GM12878 (cell line): ENCODE results near the gene TTI1. TPM values are rescaled to one million over a fixed set of nuclear protein-coding genes. Genes with fewer than 3 reads are reported as not detected.
A peak's percentile ranks its signal among the peaks of the same experiment; 100 is the strongest.
"Not testable (repeated sequence)": the region's sequence is repeated elsewhere in the genome, so short reads cannot be mapped to it uniquely, and the experiment has no call there.

ENCODE experiments used
- ATAC-seq: fragments of 200-7000 bp; cut with Tn5 transposase; 3 replicates; pipeline ENCODE4 v1.9.1; 2020; ENCODE audit warnings: mild to moderate bottlenecking, moderate library complexity
- BruUV-seq: library from RNA; stranded (reverse); fragments of 400-500 nt; replicated peaks from 2 replicates; lab custom pipeline; 2021; lab: Mats Ljungman, UMichigan
- CTCF ChIA-PET: fragments of 300-600 bp; sonication (Branson Sonifier 250); formaldehyde crosslinking; extraction: SDS; loops from one replicate; lab custom pipeline; 2021; ENCODE audit warnings: inconsistent platforms; lab: Yijun Ruan, JAX
- POLR2A ChIA-PET: fragments of 350-600 bp; formaldehyde crosslinking; extraction: SDS; loops from one replicate; lab custom pipeline; 2021; ENCODE audit warnings: inconsistent platforms; lab: Charles Lee
- RAD21 ChIA-PET: fragments of 300-600 bp; sonication (Branson Sonifier 250); formaldehyde crosslinking; loops from one replicate; lab custom pipeline; 2023; ENCODE audit warnings: antibody characterized with exemption; ENCODE audit not compliant: unreplicated experiment; lab: Charles Lee
- SMC1A ChIA-PET: fragments of 300-600 bp; sonication (Branson Sonifier 250); formaldehyde crosslinking; loops from one replicate; lab custom pipeline; 2023; ENCODE audit not compliant: unreplicated experiment, uncharacterized antibody; lab: Charles Lee
- DNase-seq: peaks from one replicate; pipeline ENCODE4 v3.0.0-alpha.2; 2011; ENCODE audit warnings: low read depth, low spot score
- FAIRE-seq: peaks from 3 replicates; lab custom pipeline; 2011; peaks lifted over from hg19 to GRCh38; lab: Jason Lieb, UNC
- H2AFZ ChIP-seq: 2 replicates; pipeline ENCODE4 v1.6.0; 2011; ENCODE audit warnings: low read depth, low read length, control low read depth; ENCODE audit not compliant: control insufficient read depth
- H3K27ac ChIP-seq: 2 replicates; pipeline ENCODE4 v1.5.1; 2011; ENCODE audit warnings: control low read depth; ENCODE audit not compliant: control insufficient read depth, insufficient read depth
- H3K27me3 ChIP-seq, 2 experiments: replicated peaks in 1 of 2; 2 replicates each; pipeline versions ENCODE4 v1.6.0 to v1.6.1; 2011; ENCODE audit warnings: low read length in 1 of 2; ENCODE audit not compliant: control insufficient read depth in 2 of 2, insufficient read depth in 2 of 2
- H3K36me3 ChIP-seq, 2 experiments: 2 replicates each; pipeline ENCODE4 v1.5.1; 2011; ENCODE audit warnings: low read length in 1 of 2; ENCODE audit not compliant: control insufficient read depth in 2 of 2, insufficient read depth in 2 of 2
- H3K4me1 ChIP-seq: 2 replicates; pipeline ENCODE4 v1.6.1; 2011; ENCODE audit warnings: mild to moderate bottlenecking, low read length, moderate library complexity, mixed read lengths; ENCODE audit not compliant: control insufficient read depth, insufficient read depth
- H3K4me2 ChIP-seq: 2 replicates; pipeline ENCODE4 v1.6.0; 2011; ENCODE audit warnings: control low read depth; ENCODE audit not compliant: control insufficient read depth, insufficient read depth
- H3K4me3 ChIP-seq: fragments of 200-600 bp; sonication (generic); 2 replicates; pipeline ENCODE4 v1.5.1; 2016
- H3K79me2 ChIP-seq: 2 replicates; pipeline ENCODE4 v1.6.0; 2011; ENCODE audit warnings: low read length; ENCODE audit not compliant: control insufficient read depth, insufficient read depth
- H3K9ac ChIP-seq: 2 replicates; pipeline ENCODE4 v1.8.0; 2011; ENCODE audit warnings: low read length, control low read depth, mixed read lengths; ENCODE audit not compliant: control insufficient read depth, insufficient read depth
- H3K9me3 ChIP-seq: replicated peaks from 3 replicates; pipeline ENCODE4 v1.5.1; 2011; ENCODE audit warnings: mild to moderate bottlenecking, low read length; ENCODE audit not compliant: control insufficient read depth, insufficient read depth
- H4K20me1 ChIP-seq: 2 replicates; pipeline ENCODE4 v1.6.0; 2011; ENCODE audit not compliant: control insufficient read depth, insufficient read depth
- CBX5 ChIP-seq: sonication (generic); IDR thresholded peaks from 2 replicates; pipeline ENCODE4 v1.6.1; 2016; ENCODE audit warnings: low read depth, moderate library complexity, mild to moderate bottlenecking, inconsistent platforms
- WGBS: methylation state at CpG from one replicate; pipeline ENCODE4 v1.1.6; 2016; ENCODE audit warnings: low lambda C conversion rate; ENCODE audit not compliant: insufficient replicate concordance, insufficient coverage; ENCODE audit errors: missing lambda C conversion rate; 5-methylcytosine and 5-hydroxymethylcytosine counted together
- in situ Hi-C: fragments of 300-500 bp; cut with MboI; formaldehyde crosslinking; loops from 9 replicates; pipeline ENCODE4 v1.14.3; 2018; ENCODE audit warnings: mixed read lengths
- intact Hi-C: fragments of 100-400 bp; cut with micrococcal nuclease; formaldehyde crosslinking; loops from one replicate; pipeline ENCODE4 v1.14.2; 2022; ENCODE audit not compliant: unreplicated experiment
- polyA plus RNA-seq, 11 experiments: library from polyadenylated mRNA; depleted of rRNA in 4 of 11; unstranded in 6 of 11; stranded (reverse) in 5 of 11; fragments of >200 nt; fragmentation: Nextera tagmentation in 4 of 11; fragmentation: Illumina TruSeq in 1 of 11; extraction: Ambion mirVana in 4 of 11; extraction: Trizol in 1 of 11; gene quantifications; 1 replicate in 1 of 11; 2 replicates in 10 of 11; pipeline versions ENCODE4 v1.2.1 to v1.2.3, GENCODE V29; 2011 to 2016; ENCODE audit warnings: inconsistent platforms in 2 of 11, missing spikeins in 2 of 11, low read depth in 1 of 11
- total RNA-seq, 4 experiments: library from RNA; depleted of rRNA in 3 of 4; stranded (reverse); fragments of >200 nt in 3 of 4; fragmentation: Illumina TruSeq in 1 of 4; extraction: Trizol in 1 of 4; gene quantifications; 2 replicates each; pipeline versions ENCODE4 v1.2.1 to v1.2.3, GENCODE V29; 2013 to 2021

Gene TTI1
- total and polyA plus RNA-seq, 10 of the 15 experiments (the other 5 are each of a cell fraction or from before 2014, with no cell fraction given), result 5.3 to 44.6 (median 24.9) TPM

DNA sequence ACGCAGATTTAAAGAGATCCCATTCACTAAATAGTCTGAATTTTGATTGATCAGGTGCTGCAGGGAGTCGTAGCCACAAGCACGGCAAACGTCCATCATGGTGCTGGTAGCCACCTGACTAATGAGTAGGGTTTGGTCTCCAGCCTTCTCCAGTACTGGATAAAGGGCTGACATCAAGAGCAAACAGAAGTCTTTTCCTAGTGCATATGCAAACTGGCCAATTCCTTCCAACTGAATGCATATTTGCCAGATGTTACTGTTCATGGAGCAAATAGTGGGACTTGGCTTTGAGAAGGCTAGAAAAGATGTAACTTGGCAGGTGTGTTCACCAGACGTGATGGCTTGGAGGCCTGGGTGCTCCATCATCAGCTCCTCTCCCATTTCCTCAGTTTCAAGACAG, 21.6 kb downstream of the TTI1 start:
- Histone ChIP-seq H3K27ac (no peak overlapping the region), H3K36me3 (peaks cover 6 to 18% of the 10 kb centered on the region in 2 experiments; a peak in 3 of 4 replicates), H3K9me3 (no peaks in the 10 kb centered on the region), H3K27me3 (no peaks in the 10 kb centered on the region), H3K4me3 (no peak overlapping the region), H3K9ac (no peak overlapping the region), H3K79me2 (no peaks in the 10 kb centered on the region; the same call in none of the 2 replicates), H3K4me2 (no peak overlapping the region), H4K20me1 (peaks cover 5% of the 10 kb centered on the region)
- ChIA-PET RAD21 (no interaction called here), POLR2A (no interaction called here), CTCF (no interaction called here)
- 94% methylated on average over 5 of the region's 5 CpGs for WGBS
- TSS peak; percentile 53 for BruUV-seq
- intact Hi-C loops (no loop called here), in situ Hi-C loops (no loop called here)
- DNase-seq (no peak), FAIRE-seq (no peak)
- TF ChIP-seq CBX5, result no peak
- TF ChIP-seq, all 136 proteins: peak for 0
- SMC1A ChIA-PET, result interaction anchor here (0.8 kb wide), 1 partner anchor 31 kb away, joined by 3 read pairs; no protein-coding TSS in a partner anchor
- Histone ChIP-seq H3K4me1 (no peaks in the 10 kb centered on the region), H2AFZ (no peak overlapping the region)
- ATAC-seq, result no peak

GRCh38 chr20:38009416-38009815, 23.8 kb downstream of the TTI1 start:
- ATAC-seq, H4K20me1 ChIP-seq, H3K27ac ChIP-seq, H3K9ac ChIP-seq, H3K27me3 ChIP-seq, in situ Hi-C loops, H2AFZ ChIP-seq, intact Hi-C loops, DNase-seq, FAIRE-seq, H3K4me2 ChIP-seq, RAD21 ChIA-PET, CTCF ChIA-PET, H3K9me3 ChIP-seq, BruUV-seq, H3K4me1 ChIP-seq, H3K79me2 ChIP-seq, SMC1A ChIA-PET, H3K4me3 ChIP-seq: not testable (repeated sequence)
- POLR2A ChIA-PET, result interaction anchor here (0.9 kb wide), 1 partner anchor 21 kb away, joined by 3 read pairs; no protein-coding TSS in a partner anchor
- WGBS, result 98% methylated on average over 4 of the region's 5 CpGs
- peaks cover 4 to 18% of the 10 kb centered on the region in 2 experiments; a peak in 3 of 4 replicates for H3K36me3 ChIP-seq
